AML-193 (cell line): ENCODE results near the gene SMIM34.

Experiments used
- DNase-seq, 2 experiments: peaks; one replicate each; lab custom pipeline; 2025; lab: John Stamatoyannopoulos, UW

Gene SMIM34

DNA sequence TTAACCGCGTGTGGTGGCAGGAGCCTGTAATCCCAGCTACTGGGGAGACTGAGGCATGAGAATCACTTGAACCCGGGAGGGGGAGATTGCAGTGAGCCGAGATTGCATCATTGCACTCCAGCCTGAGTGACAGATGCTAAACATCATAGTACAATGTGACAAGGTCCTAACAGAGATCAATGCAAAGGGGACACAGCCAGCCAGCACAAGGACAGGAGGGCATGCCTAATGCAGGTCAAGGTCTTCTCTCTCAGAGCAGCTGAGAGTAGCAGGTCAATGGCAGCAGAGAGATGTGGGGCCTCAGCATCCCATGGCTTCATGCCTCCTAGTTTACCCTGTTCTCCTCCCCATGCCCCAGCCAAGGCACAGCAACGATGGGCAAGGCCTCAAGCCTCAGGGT, 51.4 kb downstream of the SMIM34 start:
- no peak for DNase-seq

DNA sequence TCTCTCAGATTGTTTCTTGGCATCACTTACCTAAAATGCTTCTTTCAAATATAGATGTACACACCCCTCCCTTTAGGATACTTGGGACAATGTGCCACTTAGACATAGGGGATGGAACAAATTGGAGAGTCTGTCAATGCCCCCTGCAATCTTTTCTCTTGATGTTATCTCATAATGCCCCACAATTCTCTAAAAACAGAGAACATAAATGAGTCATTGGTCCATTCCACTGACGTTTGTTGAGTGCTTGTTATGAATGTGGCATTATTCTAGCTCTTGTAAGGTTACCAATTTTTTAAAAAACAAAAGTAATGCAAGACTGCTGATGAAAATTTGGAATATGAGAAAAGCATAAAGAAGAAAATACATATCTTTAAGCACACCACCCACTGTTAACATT, 54.0 kb downstream of the SMIM34 start:
- DNase-seq, result no peak
